Spleen (tissue), 7 donors: ENCODE measurements around the gene AMIGO1.

Source experiments
- POLR2A ChIP-seq, 3 donors: fragments of 450-650 bp; IDR thresholded peaks; one replicate each; pipeline ENCODE4 v1.5.1; 2017; ENCODE audit warnings: antibody characterized with exemption in 3 of 3, mild to moderate bottlenecking in 1 of 3
- POLR2AphosphoS5 ChIP-seq, 3 donors: sonication (generic); formaldehyde crosslinking; IDR thresholded peaks; one replicate each; pipeline ENCODE4 v1.5.1; 2017; ENCODE audit warnings: antibody characterized with exemption in 3 of 3
- TF ChIP-seq, protein P1 (sequence below), 11 experiments: fragments of 200-600 bp in 7 of 11; fragments of 450-650 bp in 4 of 11; sonication (generic) in 4 of 11; IDR thresholded peaks in 8 of 11; conservative IDR thresholded peaks in 3 of 11; 1 replicate in 7 of 11; 2 replicates in 4 of 11; pipeline versions ENCODE4 v1.4.0 to v1.8.0; 2016 to 2021; ENCODE audit warnings: antibody characterized with exemption in 11 of 11, inconsistent platforms in 4 of 11, mild to moderate bottlenecking in 1 of 11
- donor health status: DM: no; HTN: no; CAD: no; lungs with moderate emphysema.
- donor health status: DM: no; HTN: no; CAD: no.
- donor health status: DM: no; HTN: no; CAD: no.

DNA sequence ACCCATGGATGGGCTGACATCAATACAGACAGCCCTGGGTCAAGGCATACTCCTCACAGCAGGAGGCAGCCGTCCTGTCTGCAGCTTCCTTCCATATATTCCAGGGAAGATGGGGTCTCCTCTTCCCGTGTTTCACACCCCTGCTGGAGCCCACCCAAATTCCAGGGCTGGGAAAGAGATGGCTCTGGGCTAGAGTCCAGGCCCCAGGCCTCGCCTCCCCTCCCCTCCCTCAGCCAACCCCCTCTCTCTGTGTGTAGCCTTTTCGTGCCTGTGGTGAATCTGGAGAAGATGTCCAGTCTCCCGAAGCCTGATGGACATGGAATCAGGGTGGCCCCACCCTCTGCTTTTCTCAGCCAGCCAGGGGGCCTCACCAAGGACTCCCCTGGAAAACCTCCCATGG, 22.3 kb downstream of the AMIGO1 start:
- TF ChIP-seq POLR2A (IDR thresholded peaks at IDR 0.05) (no peak), POLR2AphosphoS5 (IDR thresholded peaks at IDR 0.05) (no peak)
- TF ChIP-seq, protein P1, sequence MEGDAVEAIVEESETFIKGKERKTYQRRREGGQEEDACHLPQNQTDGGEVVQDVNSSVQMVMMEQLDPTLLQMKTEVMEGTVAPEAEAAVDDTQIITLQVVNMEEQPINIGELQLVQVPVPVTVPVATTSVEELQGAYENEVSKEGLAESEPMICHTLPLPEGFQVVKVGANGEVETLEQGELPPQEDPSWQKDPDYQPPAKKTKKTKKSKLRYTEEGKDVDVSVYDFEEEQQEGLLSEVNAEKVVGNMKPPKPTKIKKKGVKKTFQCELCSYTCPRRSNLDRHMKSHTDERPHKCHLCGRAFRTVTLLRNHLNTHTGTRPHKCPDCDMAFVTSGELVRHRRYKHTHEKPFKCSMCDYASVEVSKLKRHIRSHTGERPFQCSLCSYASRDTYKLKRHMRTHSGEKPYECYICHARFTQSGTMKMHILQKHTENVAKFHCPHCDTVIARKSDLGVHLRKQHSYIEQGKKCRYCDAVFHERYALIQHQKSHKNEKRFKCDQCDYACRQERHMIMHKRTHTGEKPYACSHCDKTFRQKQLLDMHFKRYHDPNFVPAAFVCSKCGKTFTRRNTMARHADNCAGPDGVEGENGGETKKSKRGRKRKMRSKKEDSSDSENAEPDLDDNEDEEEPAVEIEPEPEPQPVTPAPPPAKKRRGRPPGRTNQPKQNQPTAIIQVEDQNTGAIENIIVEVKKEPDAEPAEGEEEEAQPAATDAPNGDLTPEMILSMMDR (IDR thresholded peaks at IDR 0.05 in 8 of 11, conservative IDR thresholded peaks at IDR 0.05 in 3 of 11) = no peak
